ENCODE data around the gene HHATL. TPM values are rescaled to one million over a fixed set of nuclear protein-coding genes. Genes with fewer than 3 reads are reported as not detected.

The HHATL gene
- total RNA-seq, 1 experiment from 2014 or later, result not detected

Other genes starting within 250 kb of the HHATL start
- not detected in 2 replicates for gene VIPR1, start 200.2 kb downstream of the HHATL start, total RNA-seq (2014; rRNA removed; shearing (Covaris generic); ENCODE audit: low replicate concordance)
- gene SEC22C, start 120.8 kb downstream of the HHATL start, total RNA-seq (2014; rRNA removed; shearing (Covaris generic); ENCODE audit: low replicate concordance), result 54.8 and 68.3 TPM in 2 replicates
- 11.2 and 14.6 TPM in 2 replicates for gene SS18L2, start 111.9 kb downstream of the HHATL start, total RNA-seq (2014; rRNA removed; shearing (Covaris generic); ENCODE audit: low replicate concordance)
- 4.4 and 4.8 TPM in 2 replicates for gene NKTR, start 102.1 kb downstream of the HHATL start, total RNA-seq (2014; rRNA removed; shearing (Covaris generic); ENCODE audit: low replicate concordance)
- gene ZBTB47, start 49.1 kb downstream of the HHATL start, total RNA-seq (2014; rRNA removed; shearing (Covaris generic); ENCODE audit: low replicate concordance), result 11.7 and 22.7 TPM in 2 replicates
- not detected in 2 replicates for gene KLHL40, start 17.3 kb downstream of the HHATL start, total RNA-seq (2014; rRNA removed; shearing (Covaris generic); ENCODE audit: low replicate concordance)
- gene CCDC13, start 70.5 kb upstream of the HHATL start, total RNA-seq (2014; rRNA removed; shearing (Covaris generic); ENCODE audit: low replicate concordance), result 0.59 and 10.2 TPM in 2 replicates
- 93.8 and 116 TPM in 2 replicates for gene HIGD1A, start 101.7 kb upstream of the HHATL start, total RNA-seq (2014; rRNA removed; shearing (Covaris generic); ENCODE audit: low replicate concordance)
- not detected in 2 replicates for gene ACKR2, start 106.6 kb upstream of the HHATL start, total RNA-seq (2014; rRNA removed; shearing (Covaris generic); ENCODE audit: low replicate concordance)
- gene CYP8B1, start 173.1 kb upstream of the HHATL start, total RNA-seq (2014; rRNA removed; shearing (Covaris generic); ENCODE audit: low replicate concordance), result not detected in 2 replicates
- gene ZNF662, start 203.3 kb upstream of the HHATL start, total RNA-seq (2014; rRNA removed; shearing (Covaris generic); ENCODE audit: low replicate concordance), result not detected in 2 replicates